Measurements from ENCODE around the gene OR1K1.

The OR1K1 gene

GRCh38 chr9:122780026-122780425 lies 19.9 kb upstream of the OR1K1 start:
- no peaks in the 10 kb centered on the region for H3K79me2 ChIP-seq (ENCODE audit: control insufficient read depth, low read length)
- no peaks in the 10 kb centered on the region for H3K9me2 ChIP-seq (replicated peaks; ENCODE audit: control insufficient read depth, low read length)
- no peak for TF ChIP-seq CTCF (IDR thresholded peaks at IDR 0.05; ENCODE audit: low read depth, low read length, poor library complexity, severe bottlenecking)
- TF ChIP-seq EZH2phosphoT487 (IDR thresholded peaks at IDR 0.05; ENCODE audit: borderline replicate concordance, low read length), result no peak
- no peaks in the 10 kb centered on the region for H3F3A ChIP-seq (ENCODE audit: control insufficient read depth, insufficient read depth)
- H3K27me3 ChIP-seq (ENCODE audit: control insufficient read depth, low read length), result peaks cover 3% of the 10 kb centered on the region; the same call in 1 of the 2 replicates
- no peak overlapping the region for H3K4me2 ChIP-seq (ENCODE audit: low read length)
- H3K27ac ChIP-seq (ENCODE audit: low read depth, low read length), result no peak overlapping the region
- no peaks in the 10 kb centered on the region for H3K36me3 ChIP-seq (ENCODE audit: control insufficient read depth, low read length)
- no peaks in the 10 kb centered on the region for H4K20me1 ChIP-seq (ENCODE audit: control insufficient read depth, insufficient read depth, low read depth, low read length)
- no peaks in the 10 kb centered on the region for H3K9me3 ChIP-seq (ENCODE audit: control insufficient read depth, insufficient read depth, low read length)
- no peak overlapping the region for H3K4me3 ChIP-seq (ENCODE audit: low read length)
- H3K4me1 ChIP-seq (ENCODE audit: control insufficient read depth, low read length), result no peaks in the 10 kb centered on the region

GRCh38 chr9:122781671-122782070 lies 18.3 kb upstream of the OR1K1 start:
- Histone ChIP-seq H3F3A (ENCODE audit: control insufficient read depth, insufficient read depth) (no peaks in the 10 kb centered on the region), H3K27ac (ENCODE audit: low read depth, low read length) (no peak overlapping the region), H4K20me1 (ENCODE audit: control insufficient read depth, insufficient read depth, low read depth, low read length) (no peaks in the 10 kb centered on the region), H3K79me2 (ENCODE audit: control insufficient read depth, low read length) (no peaks in the 10 kb centered on the region), H3K4me1 (ENCODE audit: control insufficient read depth, low read length) (no peaks in the 10 kb centered on the region), H3K4me3 (ENCODE audit: low read length) (no peak overlapping the region), H3K9me3 (ENCODE audit: control insufficient read depth, insufficient read depth, low read length) (no peaks in the 10 kb centered on the region), H3K9me2 (replicated peaks; ENCODE audit: control insufficient read depth, low read length) (no peaks in the 10 kb centered on the region), H3K36me3 (ENCODE audit: control insufficient read depth, low read length) (no peaks in the 10 kb centered on the region), H3K4me2 (ENCODE audit: low read length) (no peak overlapping the region), H3K27me3 (ENCODE audit: control insufficient read depth, low read length) (peaks cover 3% of the 10 kb centered on the region; the same call in 1 of the 2 replicates)
- TF ChIP-seq CTCF (IDR thresholded peaks at IDR 0.05; ENCODE audit: low read depth, low read length, poor library complexity, severe bottlenecking) (no peak), EZH2phosphoT487 (IDR thresholded peaks at IDR 0.05; ENCODE audit: borderline replicate concordance, low read length) (no peak)

- TF ChIP-seq EZH2phosphoT487 (IDR thresholded peaks at IDR 0.05; ENCODE audit: borderline replicate concordance, low read length) (no peak), CTCF (IDR thresholded peaks at IDR 0.05; ENCODE audit: low read depth, low read length, poor library complexity, severe bottlenecking) (no peak)
- H3K36me3 ChIP-seq (ENCODE audit: control insufficient read depth, low read length), result no peaks in the 10 kb centered on the region
These were observed 14.7 kb upstream of the OR1K1 start for GRCh38 chr9:122785269-122785668.

More at GRCh38 chr9:122785269-122785668, 14.7 kb upstream of the OR1K1 start:
- Histone ChIP-seq H3K4me1 (ENCODE audit: control insufficient read depth, low read length) (no peaks in the 10 kb centered on the region), H4K20me1 (ENCODE audit: control insufficient read depth, insufficient read depth, low read depth, low read length) (no peaks in the 10 kb centered on the region), H3K4me3 (ENCODE audit: low read length) (no peak overlapping the region), H3F3A (ENCODE audit: control insufficient read depth, insufficient read depth) (no peaks in the 10 kb centered on the region), H3K27ac (ENCODE audit: low read depth, low read length) (no peak overlapping the region), H3K79me2 (ENCODE audit: control insufficient read depth, low read length) (no peaks in the 10 kb centered on the region), H3K4me2 (ENCODE audit: low read length) (no peak overlapping the region), H3K9me3 (ENCODE audit: control insufficient read depth, insufficient read depth, low read length) (no peaks in the 10 kb centered on the region), H3K27me3 (ENCODE audit: control insufficient read depth, low read length) (no peaks in the 10 kb centered on the region), H3K9me2 (replicated peaks; ENCODE audit: control insufficient read depth, low read length) (no peaks in the 10 kb centered on the region)
